Heart left ventricle (tissue), 16 donors: ENCODE results near the gene RPL7A. TPM values are rescaled to one million over a fixed set of nuclear protein-coding genes. Genes with fewer than 3 reads are reported as not detected.
"Not testable (repeated sequence)": the region's sequence is repeated elsewhere in the genome, so short reads cannot be mapped to it uniquely, and the experiment has no call there.

Experiments
- ATAC-seq, 4 donors: fragments of 200-7000 bp; cut with Tn5 transposase; one replicate each; pipeline ENCODE4 v1.9.1; 2020 to 2022; ENCODE audit warnings: moderate library complexity in 4 of 4, mild to moderate bottlenecking in 3 of 4, moderate number of reproducible peaks in 1 of 4
- DNase-seq, 5 donors: peaks; one replicate each; pipeline ENCODE4 v3.0.0-alpha.2; 2020
- H3K27ac ChIP-seq, 12 donors: fragments of 200-600 bp; sonication (generic) in 4 of 12; one replicate each; pipeline versions ENCODE4 v1.5.0 to v1.8.0; 2016 to 2022; ENCODE audit warnings: mild to moderate bottlenecking in 2 of 12
- H3K27me3 ChIP-seq, 9 donors: fragments of 200-600 bp; sonication (generic) in 2 of 9; one replicate each; pipeline versions ENCODE4 v1.5.1 to v1.8.0; 2016 to 2022; ENCODE audit warnings: mild to moderate bottlenecking in 3 of 9
- H3K36me3 ChIP-seq, 9 donors: fragments of 200-600 bp; sonication (generic) in 2 of 9; one replicate each; pipeline versions ENCODE4 v1.5.0 to v1.8.0; 2018 to 2022; ENCODE audit warnings: mild to moderate bottlenecking in 2 of 9
- H3K4me1 ChIP-seq, 12 donors: fragments of 200-600 bp; sonication (generic) in 4 of 12; one replicate each; pipeline versions ENCODE4 v1.5.0 to v1.8.0; 2016 to 2022; ENCODE audit warnings: mild to moderate bottlenecking in 3 of 12
- H3K4me3 ChIP-seq, 12 donors: fragments of 200-600 bp; sonication (generic) in 4 of 12; one replicate each; pipeline versions ENCODE4 v1.5.0 to v1.8.0; 2017 to 2022; ENCODE audit warnings: mild to moderate bottlenecking in 9 of 12, moderate library complexity in 4 of 12
- H3K9me3 ChIP-seq, 12 donors: fragments of 200-600 bp; sonication (generic) in 4 of 12; one replicate each; pipeline versions ENCODE4 v1.5.0 to v1.8.0; 2016 to 2022; ENCODE audit warnings: mild to moderate bottlenecking in 1 of 12
- CTCF ChIP-seq, 12 donors: fragments of 200-600 bp; sonication (generic) in 4 of 12; IDR thresholded peaks; one replicate each; pipeline versions ENCODE4 v1.5.0 to v1.8.0; 2018 to 2022; ENCODE audit warnings: antibody characterized with exemption in 12 of 12, mild to moderate bottlenecking in 5 of 12
- POLR2A ChIP-seq, 2 donors: fragments of 450-650 bp; IDR thresholded peaks; one replicate each; pipeline ENCODE4 v1.6.1; 2017; ENCODE audit warnings: antibody characterized with exemption in 2 of 2, mild to moderate bottlenecking in 2 of 2, moderate library complexity in 2 of 2
- WGBS, 4 donors: extraction: QIAGEN DNeasy Blood & Tissue Kit in 2 of 4; methylation state at CpG; one replicate each; pipeline versions ENCODE4 v1.1.5 to v1.1.7; 2013 to 2018; 5-methylcytosine and 5-hydroxymethylcytosine counted together
- intact Hi-C, 10 donors: fragments of 100-400 bp; cut with DNase I; formaldehyde crosslinking; loops; one replicate each; pipeline versions ENCODE4 v1.11.1 to v1.14.2; 2022
- polyA plus RNA-seq, 2 donors: library from polyadenylated mRNA; stranded (reverse); fragments of 200-250 nt; gene quantifications; one replicate each; pipeline ENCODE4 v1.2.3, GENCODE V29; 2013
- total RNA-seq, 9 donors: library from RNA; depleted of rRNA in 2 of 9; stranded (reverse); fragments of >200 nt in 2 of 9; fragmentation: NEBNext Ultra II Directional in 3 of 9; extraction: Animal tissue kit (Norgen Biotek cat#: 25700) in 3 of 9; gene quantifications; one replicate each; pipeline versions ENCODE4 v1.1.0 to v1.2.4, GENCODE V29; 2016 to 2023
- donor health status: ischemic (EF 13 %, LVEDD 7.1; RV severe dilation, severe dysfunction).
- donor health status: healthy with polysubstance abuse.
- donor health status: DM: no; HTN: yes; CAD: no.
- donor health status: DM: no; HTN: no; CAD: no.
- donor health status: ischemic (EF 25% LVEDD 6.9; RV normal size, moderate dysfunction).
- donor health status: ischemic (EF 25% LVEDD 5.7; RV mildly dilated, moderate dysfunction).
- donor health status: healthy.
- donor health status: DM: yes; HTN: yes; CAD: no.
- donor health status: ischemic (EF 35%, LVEDD 5.7; RV mildly dilated, moderate dysfunction).
- donor health status: nonischemic (EF 11% LVEDD 7.7; RV severe dilation, severe dysfunction).
- donor health status: DM: yes; HTN: yes; CAD: no.
- donor health status: PGD.
- donor health status: ischemic (EF 29% LVEDD 5.4; RV normal size, mild dysfunction).
- donor health status: nonischemic (EF 23%, LVEDD 6.1; RV moderate dilation, normal function).

RPL7A gene
- total and polyA plus RNA-seq, 11 donors: 845 to 2,727 (median 1,045) TPM

GRCh38 chr9:133306242-133307204 lies 41.5 kb upstream of the RPL7A start:
- H3K36me3 ChIP-seq: no peaks in the 10 kb centered on the region
- TF ChIP-seq CTCF (IDR thresholded peaks at IDR 0.05): no peak
- no peak for TF ChIP-seq POLR2A (IDR thresholded peaks at IDR 0.05)
- intact Hi-C loops: no loop called here
- no peak overlapping the region for H3K27ac ChIP-seq
- H3K4me3 ChIP-seq: no peak overlapping the region
- ATAC-seq (peak in 2 of 4 donors; percentile 36 to 39), DNase-seq (no peak)
- H3K4me1 ChIP-seq: no peaks in the 10 kb centered on the region
- H3K27me3 ChIP-seq: peaks cover 0 to 11% (median 0%) of the 10 kb centered on the region in 9 donors
- 66 to 78% (median 69%) methylated on average over 30 to 31 of the region's 31 CpGs for WGBS, 4 donors
- no peaks in the 10 kb centered on the region for H3K9me3 ChIP-seq

DNA sequence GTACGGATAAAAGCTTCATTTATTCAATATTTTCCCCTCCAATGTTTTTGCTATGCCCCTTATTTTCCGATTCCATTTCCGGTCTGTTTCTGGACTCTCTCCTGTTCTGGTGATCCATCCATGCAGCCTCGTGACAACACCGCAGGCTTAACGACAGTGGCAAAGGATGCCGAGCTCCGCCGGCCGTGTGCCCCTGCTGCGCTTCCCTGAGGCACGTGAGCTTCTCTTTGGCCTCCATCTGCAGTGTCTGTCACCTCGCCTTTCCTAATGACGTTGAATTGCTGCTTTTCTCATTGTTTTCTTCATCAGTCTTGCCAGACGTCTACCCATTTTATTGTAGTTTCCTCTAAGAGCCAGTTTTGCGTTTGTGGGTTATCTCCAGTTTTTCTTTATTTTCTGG lies 40.7 kb upstream of the RPL7A start:
- ATAC-seq (no peak), DNase-seq (no peak)
- H3K36me3 ChIP-seq: no peaks in the 10 kb centered on the region
- H3K9me3 ChIP-seq: no peaks in the 10 kb centered on the region
- intact Hi-C loops: no loop called here
- TF ChIP-seq CTCF (IDR thresholded peaks at IDR 0.05): no peak
- no peak for TF ChIP-seq POLR2A (IDR thresholded peaks at IDR 0.05)
- H3K27ac ChIP-seq: no peak overlapping the region
- WGBS, 4 donors: 74 to 79% (median 77%) methylated on average over 16 of the region's 16 CpGs
- H3K4me1 ChIP-seq: no peaks in the 10 kb centered on the region
- H3K4me3 ChIP-seq: no peak overlapping the region
- peaks cover 0 to 11% (median 0%) of the 10 kb centered on the region in 9 donors for H3K27me3 ChIP-seq

DNA sequence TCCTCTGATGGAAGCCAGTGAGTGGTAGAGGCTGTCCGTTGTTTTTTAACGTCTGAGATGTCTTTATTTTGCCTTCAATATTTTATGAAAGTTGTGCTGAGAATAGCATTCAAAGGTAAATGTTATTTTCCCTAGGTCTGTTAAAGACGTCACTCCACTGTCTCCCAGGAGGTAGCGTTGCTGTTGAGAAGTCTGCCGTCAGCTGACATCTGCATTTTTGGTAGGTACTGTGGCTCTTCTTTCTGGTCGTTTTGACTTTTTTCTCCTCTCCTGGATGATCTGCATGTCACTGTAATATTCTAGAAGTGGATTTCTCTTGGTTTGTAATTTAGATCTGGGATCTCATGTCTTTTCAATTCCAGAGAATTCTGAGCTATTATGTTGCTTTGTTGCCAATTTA lies 38.4 kb upstream of the RPL7A start:
- Histone ChIP-seq H3K4me1 (no peaks in the 10 kb centered on the region), H3K9me3 (no peaks in the 10 kb centered on the region), H3K27me3 (peaks cover 0 to 11% (median 0%) of the 10 kb centered on the region in 9 donors), H3K4me3 (no peak overlapping the region), H3K27ac (no peak overlapping the region), H3K36me3 (no peaks in the 10 kb centered on the region)
- no peak for TF ChIP-seq CTCF (IDR thresholded peaks at IDR 0.05)
- TF ChIP-seq POLR2A (IDR thresholded peaks at IDR 0.05): no peak
- intact Hi-C loops: no loop called here
- no peak for ATAC-seq
- WGBS, 4 donors: 81 to 84% (median 82%) methylated on average over 6 of the region's 6 CpGs
- DNase-seq: no peak

DNA sequence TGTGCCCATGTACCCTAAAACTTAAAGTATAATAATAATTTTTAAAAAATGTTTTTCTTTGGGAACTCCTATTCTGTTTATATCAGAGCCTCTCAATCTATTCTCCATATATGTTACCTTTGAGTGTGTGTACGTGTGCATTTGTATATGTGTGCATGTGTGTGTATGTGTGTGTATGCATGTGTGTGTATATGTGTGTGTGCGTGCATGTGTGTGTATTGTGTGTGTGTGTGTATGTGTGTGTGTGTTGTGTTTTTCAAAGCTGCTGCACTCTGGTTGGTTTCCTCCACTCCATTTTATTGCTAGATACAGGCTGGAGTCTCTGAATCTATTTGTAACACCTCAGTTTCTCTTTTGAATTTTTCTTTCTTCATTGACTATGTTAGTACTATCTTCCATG lies 32.0 kb upstream of the RPL7A start:
- Histone ChIP-seq H3K9me3 (no peaks in the 10 kb centered on the region), H3K36me3 (no peaks in the 10 kb centered on the region), H3K27ac (no peak overlapping the region), H3K27me3 (no peaks in the 10 kb centered on the region), H3K4me3 (no peak overlapping the region), H3K4me1 (no peaks in the 10 kb centered on the region)
- DNase-seq (no peak), ATAC-seq (no peak)
- WGBS, 4 donors: 46 to 85% (median 69%) methylated on average over 2 of the region's 2 CpGs
- intact Hi-C loops: no loop called here
- TF ChIP-seq POLR2A (IDR thresholded peaks at IDR 0.05) (no peak), CTCF (IDR thresholded peaks at IDR 0.05) (no peak)

GRCh38 chr9:133317551-133317950 lies 30.5 kb upstream of the RPL7A start:
- H3K27me3 ChIP-seq, DNase-seq, H3K27ac ChIP-seq, H3K4me1 ChIP-seq, H3K4me3 ChIP-seq, H3K36me3 ChIP-seq, intact Hi-C loops, H3K9me3 ChIP-seq: not testable (repeated sequence)
- 81 to 87% (median 81%) methylated on average over 4 to 13 of the region's 13 CpGs for WGBS, 4 donors
- ATAC-seq: peak in 1 of 4 donors; percentile 26
